PC-3 (cell line): ENCODE results near the gene ST6GALNAC2.

Source experiments
- EZH2 ChIP-seq: fragments of 300-600 bp; sonication (generic); IDR thresholded peaks from one replicate; pipeline ENCODE4 v1.6.1; 2017; ENCODE audit warnings: antibody characterized with exemption, mild to moderate bottlenecking, low read length; ENCODE audit not compliant: unreplicated experiment
- EZH2phosphoT487 ChIP-seq: fragments of 300-600 bp; sonication (generic); IDR thresholded peaks from 2 replicates; pipeline ENCODE4 v1.6.1; 2018; ENCODE audit warnings: mild to moderate bottlenecking, antibody characterized with exemption, low read length, borderline replicate concordance
- TF ChIP-seq, protein P1 (sequence below): fragments of 300-600 bp; sonication (generic); conservative IDR thresholded peaks from 2 replicates; pipeline ENCODE4 v1.5.1; 2017; ENCODE audit warnings: antibody characterized with exemption, low read depth, mild to moderate bottlenecking, low read length

- TF ChIP-seq, protein P1, sequence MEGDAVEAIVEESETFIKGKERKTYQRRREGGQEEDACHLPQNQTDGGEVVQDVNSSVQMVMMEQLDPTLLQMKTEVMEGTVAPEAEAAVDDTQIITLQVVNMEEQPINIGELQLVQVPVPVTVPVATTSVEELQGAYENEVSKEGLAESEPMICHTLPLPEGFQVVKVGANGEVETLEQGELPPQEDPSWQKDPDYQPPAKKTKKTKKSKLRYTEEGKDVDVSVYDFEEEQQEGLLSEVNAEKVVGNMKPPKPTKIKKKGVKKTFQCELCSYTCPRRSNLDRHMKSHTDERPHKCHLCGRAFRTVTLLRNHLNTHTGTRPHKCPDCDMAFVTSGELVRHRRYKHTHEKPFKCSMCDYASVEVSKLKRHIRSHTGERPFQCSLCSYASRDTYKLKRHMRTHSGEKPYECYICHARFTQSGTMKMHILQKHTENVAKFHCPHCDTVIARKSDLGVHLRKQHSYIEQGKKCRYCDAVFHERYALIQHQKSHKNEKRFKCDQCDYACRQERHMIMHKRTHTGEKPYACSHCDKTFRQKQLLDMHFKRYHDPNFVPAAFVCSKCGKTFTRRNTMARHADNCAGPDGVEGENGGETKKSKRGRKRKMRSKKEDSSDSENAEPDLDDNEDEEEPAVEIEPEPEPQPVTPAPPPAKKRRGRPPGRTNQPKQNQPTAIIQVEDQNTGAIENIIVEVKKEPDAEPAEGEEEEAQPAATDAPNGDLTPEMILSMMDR = peak; percentile 18; the same call in 1 of the 2 replicates
- no peak for TF ChIP-seq EZH2
- TF ChIP-seq EZH2phosphoT487 = no peak
Observed at GRCh38 chr17:76612977-76613851, 27.6 kb upstream of the ST6GALNAC2 start.
